HCT116 (cell line): Measurements from ENCODE around the gene BMPER. TPM values are rescaled to one million over a fixed set of nuclear protein-coding genes. Genes with fewer than 3 reads are reported as not detected.

Experiments used
- ATAC-seq: fragments of 200-7000 bp; cut with Tn5 transposase; 2 replicates; pipeline ENCODE4 v1.9.1; 2020; ENCODE audit warnings: mild to moderate bottlenecking, moderate library complexity
- BruUV-seq: library from RNA; stranded (reverse); fragments of 400-500 nt; replicated peaks from 2 replicates; lab custom pipeline; 2021; lab: Mats Ljungman, UMichigan
- CTCF ChIA-PET: fragments of 300-600 bp; sonication (Branson Sonifier 250); formaldehyde crosslinking; loops from one replicate; lab custom pipeline; 2021; ENCODE audit warnings: antibody characterized with exemption; lab: Charles Lee
- POLR2A ChIA-PET: fragments of 300-600, 350-600 bp; sonication (Branson Sonifier 250); formaldehyde crosslinking; loops from one replicate; lab custom pipeline; 2021; ENCODE audit warnings: antibody characterized with exemption; lab: Charles Lee
- RAD21 ChIA-PET, 2 experiments: fragments of 300-600 bp; sonication (Branson Sonifier 250); formaldehyde crosslinking; loops; one replicate each; lab custom pipeline; 2023; ENCODE audit warnings: low total read pairs in 2 of 2; ENCODE audit not compliant: uncharacterized antibody in 2 of 2, unreplicated experiment in 2 of 2, low non-redundant PET in 1 of 2; lab: Charles Lee
- DNase-seq: peaks from one replicate; pipeline ENCODE4 v3.0.0-alpha.2; 2010; ENCODE audit warnings: low read depth, low spot score
- H2AFZ ChIP-seq: fragments of 200-600 bp; shearing (Covaris generic), sonication (generic); 2 replicates; pipeline ENCODE4 v1.6.1; 2017; ENCODE audit warnings: low read depth, mixed run types, mixed read lengths, antibody characterized with exemption, low read length; ENCODE audit not compliant: poor library complexity, severe bottlenecking
- H3K27ac ChIP-seq: 2 replicates; pipeline ENCODE4 v1.5.1; 2012; ENCODE audit warnings: low read depth, low read length
- H3K27me3 ChIP-seq: fragments of 200-600 bp; sonication (generic); 2 replicates; pipeline ENCODE4 v1.6.1; 2016; ENCODE audit warnings: mixed run types, low read length, mixed read lengths; ENCODE audit not compliant: insufficient read depth
- H3K36me3 ChIP-seq, 2 experiments: fragments of 200-500 bp in 1 of 2; fragments of 200-600 bp in 1 of 2; sonication (Bioruptor generic) in 1 of 2; sonication (generic) in 1 of 2; 2 replicates each; pipeline versions ENCODE4 v1.5.1 to v1.6.1; 2014 to 2016; ENCODE audit warnings: low read length in 2 of 2, inconsistent platforms in 1 of 2, mixed read lengths in 1 of 2, mixed run types in 1 of 2; ENCODE audit not compliant: insufficient read depth in 2 of 2, control insufficient read depth in 1 of 2
- H3K4me1 ChIP-seq, 2 experiments: fragments of 200-600 bp in 1 of 2; sonication (generic) in 1 of 2; 2 replicates each; pipeline versions ENCODE4 v1.5.1 to v1.6.1; 2012 to 2017; ENCODE audit warnings: low read length in 2 of 2, inconsistent platforms in 1 of 2, mild to moderate bottlenecking in 1 of 2, mixed read lengths in 1 of 2, mixed run types in 1 of 2, moderate library complexity in 1 of 2; ENCODE audit not compliant: insufficient read depth in 2 of 2, control insufficient read depth in 1 of 2
- H3K4me2 ChIP-seq: fragments of 200-600 bp; sonication (generic); 2 replicates; pipeline ENCODE4 v1.6.1; 2017; ENCODE audit warnings: mixed run types, low read length, mixed read lengths
- H3K4me3 ChIP-seq, 2 experiments: fragments of 200-600 bp in 1 of 2; sonication (generic) in 1 of 2; replicated peaks in 1 of 2; 2 replicates each; pipeline ENCODE4 v1.5.1; 2011 to 2016; ENCODE audit warnings: low read length in 2 of 2, control low read depth in 1 of 2, low read depth in 1 of 2, mild to moderate bottlenecking in 1 of 2, mixed read lengths in 1 of 2, mixed run types in 1 of 2
- H3K79me2 ChIP-seq: fragments of 200-600 bp; sonication (generic); 2 replicates; pipeline ENCODE4 v1.6.1; 2017; ENCODE audit warnings: mild to moderate bottlenecking, mixed run types, low read length, moderate library complexity, mixed read lengths; ENCODE audit not compliant: insufficient read depth
- H3K9ac ChIP-seq: fragments of 200-600 bp; sonication (generic); 2 replicates; pipeline ENCODE4 v1.6.1; 2016; ENCODE audit warnings: low read length, mixed read lengths
- H3K9me2 ChIP-seq: fragments of 200-600 bp; sonication (generic), shearing (Covaris generic); 2 replicates; pipeline ENCODE4 v1.6.1; 2017; ENCODE audit warnings: mixed run types, mild to moderate bottlenecking, moderate library complexity; ENCODE audit not compliant: insufficient read depth
- H3K9me3 ChIP-seq, 2 experiments: fragments of 200-500 bp in 1 of 2; fragments of 200-600 bp in 1 of 2; sonication (Bioruptor generic) in 1 of 2; sonication (generic) in 1 of 2; 2 replicates each; pipeline ENCODE4 v1.6.1; 2014 to 2017; ENCODE audit warnings: low read length in 2 of 2, mixed read lengths in 2 of 2, inconsistent platforms in 1 of 2, low read depth in 1 of 2, mild to moderate bottlenecking in 1 of 2, mixed run types in 1 of 2, moderate library complexity in 1 of 2; ENCODE audit not compliant: control insufficient read depth in 1 of 2, insufficient read depth in 1 of 2
- H4K20me1 ChIP-seq: fragments of 200-600 bp; sonication (generic), shearing (Covaris generic); 2 replicates; pipeline ENCODE4 v1.6.1; 2017; ENCODE audit warnings: mixed run types, mild to moderate bottlenecking, moderate library complexity; ENCODE audit not compliant: insufficient read depth
- CBX3 ChIP-seq: IDR thresholded peaks from 2 replicates; pipeline ENCODE4 v1.6.1; 2012; ENCODE audit warnings: low read depth
- CEBPB ChIP-seq: IDR thresholded peaks from 2 replicates; pipeline ENCODE4 v1.6.1; 2012; ENCODE audit warnings: low read depth
- EGR1 ChIP-seq: IDR thresholded peaks from 2 replicates; pipeline ENCODE4 v1.6.1; 2012; ENCODE audit warnings: low read depth
- ELF1 ChIP-seq: IDR thresholded peaks from 2 replicates; pipeline ENCODE4 v1.6.1; 2012; ENCODE audit warnings: low read depth, borderline replicate concordance
- FOSL1 ChIP-seq: IDR thresholded peaks from 2 replicates; pipeline ENCODE4 v1.6.1; 2012; ENCODE audit warnings: low read depth
- JUND ChIP-seq: IDR thresholded peaks from 2 replicates; pipeline ENCODE4 v1.6.1; 2012
- MAX ChIP-seq: IDR thresholded peaks from 2 replicates; pipeline ENCODE4 v1.6.1; 2012
- POLR2A ChIP-seq: IDR thresholded peaks from 2 replicates; pipeline ENCODE4 v1.7.0; 2011; ENCODE audit warnings: borderline replicate concordance; ENCODE audit not compliant: insufficient read depth, insufficient read length; ENCODE audit errors: extremely low read depth
- POLR2AphosphoS5 ChIP-seq: IDR thresholded peaks from 2 replicates; pipeline ENCODE4 v1.6.1; 2011; ENCODE audit warnings: mild to moderate bottlenecking, low read depth, low read length, moderate library complexity
- SIN3A ChIP-seq: IDR thresholded peaks from 2 replicates; pipeline ENCODE4 v1.6.1; 2012; ENCODE audit warnings: low read depth
- SRF ChIP-seq: IDR thresholded peaks from 2 replicates; pipeline ENCODE4 v1.6.1; 2012; ENCODE audit warnings: low read depth
- TCF7L2 ChIP-seq: IDR thresholded peaks from 2 replicates; pipeline ENCODE4 v1.7.0; 2011; ENCODE audit warnings: borderline replicate concordance, inconsistent platforms; ENCODE audit not compliant: insufficient read depth, insufficient read length; ENCODE audit errors: extremely low read depth
- YY1 ChIP-seq: IDR thresholded peaks from 2 replicates; pipeline ENCODE4 v1.6.1; 2011; ENCODE audit warnings: low read length, low read depth, moderate library complexity, mild to moderate bottlenecking; ENCODE audit not compliant: insufficient replicate concordance; ENCODE audit errors: extremely low read depth
- ZFX ChIP-seq: fragments of 450-650 bp; IDR thresholded peaks from 2 replicates; pipeline ENCODE4 v1.6.1; 2017
- intact Hi-C: fragments of 100-400 bp; cut with micrococcal nuclease; formaldehyde crosslinking; loops from 2 replicates; pipeline ENCODE4 v1.10.0; 2022
- total RNA-seq: library from RNA; stranded (reverse); gene quantifications from one replicate; pipeline ENCODE4 v1.2.1, GENCODE V29; 2021; ENCODE audit not compliant: unreplicated experiment
- TF ChIP-seq, protein P1 (sequence below), 3 experiments: fragments of 200-600 bp in 1 of 3; sonication (generic) in 1 of 3; IDR thresholded peaks in 2 of 3; conservative IDR thresholded peaks in 1 of 3; 2 replicates each; pipeline ENCODE4 v1.5.1; 2012 to 2017; ENCODE audit warnings: low read depth in 2 of 3, low read length in 2 of 3, antibody characterized with exemption in 1 of 3, borderline replicate concordance in 1 of 3, control low read depth in 1 of 3, mild to moderate bottlenecking in 1 of 3, mixed read lengths in 1 of 3, mixed run types in 1 of 3, moderate library complexity in 1 of 3; ENCODE audit not compliant: insufficient read depth in 1 of 3

BMPER gene
- total RNA-seq, 1 experiment from 2014 or later: not detected

DNA sequence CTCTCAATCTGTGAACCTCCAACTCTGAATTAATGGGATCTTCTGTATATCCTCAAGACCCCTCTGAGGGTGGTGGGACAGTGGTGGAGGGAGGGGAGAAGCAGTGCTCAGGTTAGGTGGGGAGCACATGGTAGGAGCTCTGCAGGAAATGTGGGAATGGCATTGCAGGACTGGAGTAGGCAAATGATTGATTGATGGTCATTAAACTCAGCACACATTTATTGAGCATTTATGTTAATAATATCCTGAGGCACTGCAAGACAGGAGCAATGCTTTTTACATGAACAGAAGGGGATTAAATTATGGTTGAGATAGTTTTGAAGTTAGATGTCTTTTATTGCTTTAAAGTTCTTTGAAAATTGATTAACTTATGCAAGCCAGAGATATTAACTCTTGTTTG lies 14.1 kb downstream of the BMPER start:
- ChIA-PET CTCF (no interaction called here), POLR2A (no interaction called here), RAD21 (no interaction called here)
- TF ChIP-seq FOSL1: no peak
- TF ChIP-seq POLR2A: no peak
- TF ChIP-seq SRF: no peak
- no peak for TF ChIP-seq SIN3A
- no peak for TF ChIP-seq ELF1
- TF ChIP-seq POLR2AphosphoS5: no peak
- no peak for TF ChIP-seq YY1
- peaks cover 12% of the 10 kb centered on the region; the same call in 1 of the 2 replicates for H3K27me3 ChIP-seq
- no peak overlapping the region for H3K9ac ChIP-seq
- no peaks in the 10 kb centered on the region for H3K9me3 ChIP-seq
- H2AFZ ChIP-seq: no peak overlapping the region
- no peak overlapping the region for H3K4me3 ChIP-seq
- no peaks in the 10 kb centered on the region for H3K36me3 ChIP-seq
- ATAC-seq (no peak), DNase-seq (no peak)
- H3K79me2 ChIP-seq: no peaks in the 10 kb centered on the region
- H3K4me2 ChIP-seq: no peak overlapping the region
- no peaks in the 10 kb centered on the region for H4K20me1 ChIP-seq
- H3K9me2 ChIP-seq: no peaks in the 10 kb centered on the region
- intact Hi-C loops: no loop called here
- H3K4me1 ChIP-seq: no peaks in the 10 kb centered on the region
- no peak overlapping the region for H3K27ac ChIP-seq
- BruUV-seq: no TSS peak

- Histone ChIP-seq H3K79me2 (no peaks in the 10 kb centered on the region), H3K4me3 (no peak overlapping the region), H3K36me3 (no peaks in the 10 kb centered on the region), H4K20me1 (no peaks in the 10 kb centered on the region), H2AFZ (no peak overlapping the region), H3K9ac (no peak overlapping the region), H3K9me3 (no peaks in the 10 kb centered on the region), H3K27me3 (peaks cover 12% of the 10 kb centered on the region; the same call in 1 of the 2 replicates), H3K9me2 (no peaks in the 10 kb centered on the region), H3K27ac (no peak overlapping the region), H3K4me2 (no peak overlapping the region), H3K4me1 (no peaks in the 10 kb centered on the region)
- CTCF ChIA-PET: interaction anchor here (2.8 kb wide), 1 partner anchor 11 kb away, joined by 19 read pairs; no protein-coding TSS in a partner anchor
- RAD21 ChIA-PET: no interaction called here
- intact Hi-C loops: no loop called here
- POLR2A ChIA-PET: no interaction called here
- no TSS peak for BruUV-seq
- no peak for ATAC-seq
- TF ChIP-seq EGR1 (no peak), MAX (no peak), ELF1 (no peak), POLR2A (no peak), SIN3A (no peak), TCF7L2 (no peak), YY1 (no peak), CEBPB (no peak), ZFX (no peak), JUND (no peak), CBX3 (no peak)
- TF ChIP-seq, protein P1, sequence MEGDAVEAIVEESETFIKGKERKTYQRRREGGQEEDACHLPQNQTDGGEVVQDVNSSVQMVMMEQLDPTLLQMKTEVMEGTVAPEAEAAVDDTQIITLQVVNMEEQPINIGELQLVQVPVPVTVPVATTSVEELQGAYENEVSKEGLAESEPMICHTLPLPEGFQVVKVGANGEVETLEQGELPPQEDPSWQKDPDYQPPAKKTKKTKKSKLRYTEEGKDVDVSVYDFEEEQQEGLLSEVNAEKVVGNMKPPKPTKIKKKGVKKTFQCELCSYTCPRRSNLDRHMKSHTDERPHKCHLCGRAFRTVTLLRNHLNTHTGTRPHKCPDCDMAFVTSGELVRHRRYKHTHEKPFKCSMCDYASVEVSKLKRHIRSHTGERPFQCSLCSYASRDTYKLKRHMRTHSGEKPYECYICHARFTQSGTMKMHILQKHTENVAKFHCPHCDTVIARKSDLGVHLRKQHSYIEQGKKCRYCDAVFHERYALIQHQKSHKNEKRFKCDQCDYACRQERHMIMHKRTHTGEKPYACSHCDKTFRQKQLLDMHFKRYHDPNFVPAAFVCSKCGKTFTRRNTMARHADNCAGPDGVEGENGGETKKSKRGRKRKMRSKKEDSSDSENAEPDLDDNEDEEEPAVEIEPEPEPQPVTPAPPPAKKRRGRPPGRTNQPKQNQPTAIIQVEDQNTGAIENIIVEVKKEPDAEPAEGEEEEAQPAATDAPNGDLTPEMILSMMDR (IDR thresholded peaks at IDR 0.05 in 2 of 3, conservative IDR thresholded peaks at IDR 0.05 in 1 of 3; ENCODE audit: borderline replicate concordance in 1 of 3, insufficient read depth in 1 of 3, low read depth in 2 of 3, low read length in 2 of 3): no peak
- no peak for DNase-seq
Observed at GRCh38 chr7:33921216-33921938, 16.0 kb downstream of the BMPER start.
